ENCODE results near the gene AXL.

AXL gene

DNA sequence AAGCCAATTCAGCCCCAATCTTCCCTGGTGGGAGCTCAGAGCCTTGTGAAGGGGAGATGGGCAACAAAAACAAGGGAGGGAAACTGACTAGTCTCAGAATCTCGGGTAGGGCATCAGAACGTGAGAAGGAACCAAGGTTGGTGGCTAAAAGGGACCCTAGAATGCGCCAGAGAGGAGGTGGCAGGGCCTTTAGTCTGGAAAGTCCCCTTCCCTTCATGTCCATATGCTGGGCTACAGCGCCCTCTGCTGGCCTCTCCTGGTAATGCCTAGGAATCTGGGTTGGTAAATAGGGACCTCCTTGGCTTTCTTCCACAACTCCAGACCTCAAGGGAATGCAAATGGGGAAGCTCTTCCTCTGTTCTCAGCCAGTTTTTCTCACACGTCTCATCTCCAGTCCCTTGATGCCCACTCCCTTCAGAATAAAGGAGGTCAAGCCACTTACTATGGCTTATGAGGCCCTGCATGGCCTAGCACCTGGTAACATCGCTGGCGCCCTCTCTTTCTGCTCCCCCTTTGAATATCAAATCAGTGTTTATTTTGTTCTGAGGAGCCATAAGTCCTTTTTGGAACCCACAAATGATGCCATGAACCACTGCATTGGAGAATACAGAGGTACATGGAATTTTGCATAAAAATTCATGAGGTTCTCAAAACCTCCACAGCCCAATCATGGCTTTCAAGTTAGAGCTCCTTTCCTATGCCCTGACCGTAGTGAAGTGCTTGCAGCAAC, 89.6 kb downstream of the AXL start:
- peak; percentile 95 for DNase-seq (ENCODE audit: low spot score)

DNA sequence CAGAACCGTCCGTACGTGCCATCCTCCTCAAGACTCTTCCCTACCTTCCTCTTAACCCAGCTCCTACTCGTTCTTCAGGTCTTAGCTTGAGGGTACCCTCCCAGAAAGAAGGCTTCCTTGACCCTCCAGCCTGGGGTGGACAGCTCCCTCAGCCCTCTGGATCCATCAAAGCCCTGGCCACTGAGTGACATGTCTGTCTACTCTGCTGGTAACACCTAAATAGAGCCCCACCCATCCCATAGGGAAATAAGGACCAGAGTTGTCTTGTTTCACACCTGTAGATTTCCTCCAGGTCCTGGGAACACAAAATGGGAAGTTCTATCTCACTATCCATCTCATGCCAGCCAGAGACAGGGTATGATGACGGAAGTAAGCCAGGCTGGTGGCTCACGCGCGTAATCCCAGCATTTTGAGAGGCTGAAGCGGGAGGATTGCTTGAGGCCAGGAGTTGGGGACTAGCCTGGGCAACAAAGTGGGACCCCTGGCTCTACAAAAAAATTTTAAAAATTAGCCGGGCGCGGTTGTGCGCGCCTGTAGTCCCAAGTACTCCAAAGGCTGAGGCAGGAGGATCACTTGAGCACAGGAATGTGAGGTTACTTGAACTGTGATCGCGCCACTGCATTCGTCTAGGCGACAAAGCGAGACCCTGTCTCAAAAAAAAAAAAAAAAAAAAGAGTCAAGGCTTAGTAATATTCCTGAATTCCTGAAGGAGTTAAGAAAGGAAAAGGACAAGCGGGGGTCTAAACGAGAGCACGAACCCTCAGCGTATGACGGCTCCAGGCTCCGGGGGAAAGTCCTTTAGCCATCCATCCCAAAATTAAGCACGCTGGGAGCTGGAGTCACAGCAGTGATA, 90.4 kb downstream of the AXL start:
- DNase-seq (ENCODE audit: low spot score), result no peak

DNA sequence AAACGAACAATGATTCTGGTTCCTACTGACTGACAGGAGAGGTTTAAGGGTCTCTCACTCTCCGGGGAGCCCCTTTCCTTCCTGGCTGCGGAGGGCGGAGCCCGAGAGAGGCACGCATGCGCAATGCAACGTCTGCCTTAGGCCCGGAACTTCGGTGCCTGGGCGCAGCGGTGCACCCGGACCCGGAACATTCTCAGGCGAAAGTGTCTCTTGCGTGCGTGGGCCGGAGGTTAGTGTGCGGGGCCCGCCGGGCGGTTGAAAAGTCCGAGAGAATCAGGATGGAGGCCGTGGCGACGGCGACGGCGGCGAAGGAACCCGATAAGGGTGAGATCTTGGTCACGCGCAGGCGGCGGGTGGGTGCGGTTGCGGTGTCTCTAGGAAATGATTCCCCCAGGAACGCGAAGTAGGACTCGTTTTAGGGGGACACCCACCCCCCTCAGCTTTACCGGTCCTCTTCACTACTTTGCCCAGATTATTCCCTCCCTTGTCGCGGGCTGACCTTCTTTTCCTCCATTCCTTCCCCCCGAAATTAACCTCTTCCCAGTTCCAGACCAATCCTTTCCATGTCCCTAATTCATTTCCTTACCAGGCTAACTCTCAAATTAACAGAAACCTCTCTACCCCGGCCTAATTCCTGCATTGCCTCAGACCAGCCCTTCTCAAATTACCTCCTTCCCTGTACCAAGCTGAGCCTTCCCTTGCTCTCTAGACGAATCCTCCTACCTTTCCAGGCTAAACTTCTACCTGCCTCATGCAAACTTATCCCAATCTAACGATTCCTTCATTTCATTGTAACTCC, 91.2 kb downstream of the AXL start, which contains the start of gene CCDC97:
Gene CCDC97 (plus strand): TSS at position 140 of the 799 bp plus-strand sequence. CDS start 139 bp downstream, at position 279.
- peak; percentile 91 for DNase-seq (ENCODE audit: low spot score)

DNA sequence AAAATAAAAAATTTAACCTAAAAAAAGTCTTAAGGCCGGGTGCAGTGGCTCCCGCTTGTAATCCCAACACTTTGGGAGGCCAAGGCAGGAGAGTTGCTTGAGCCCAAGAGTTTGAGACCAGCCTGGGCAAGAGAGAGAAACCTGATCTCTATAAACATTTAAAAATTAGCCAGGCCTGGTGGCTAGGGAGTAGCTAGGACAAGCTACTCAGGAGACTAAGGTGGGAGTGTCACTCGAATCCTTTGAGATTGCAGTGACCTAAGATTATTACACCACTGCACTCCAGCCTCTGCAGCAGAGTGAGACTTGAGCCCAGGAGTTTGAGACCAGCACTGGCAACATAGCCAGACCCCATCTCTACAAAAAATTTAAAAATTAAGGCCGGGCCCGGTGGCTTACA, 92.0 kb downstream of the AXL start:
- no peak for DNase-seq (ENCODE audit: low spot score)
